KMS-11 (cell line): Measurements from ENCODE around the gene TMEM184A.

Source experiments
- H2AFZ ChIP-seq: fragments of 200-600 bp; sonication (generic); 2 replicates; pipeline ENCODE4 v1.6.1; 2016; ENCODE audit warnings: antibody characterized with exemption, mixed run types, low read depth
- H3K27ac ChIP-seq: fragments of 200-600 bp; sonication (generic); 2 replicates; pipeline ENCODE4 v1.6.1; 2016; ENCODE audit warnings: mild to moderate bottlenecking, mixed run types
- H3K27me3 ChIP-seq: fragments of 200-600 bp; sonication (generic); 2 replicates; pipeline ENCODE4 v1.6.1; 2017; ENCODE audit warnings: mild to moderate bottlenecking, low read depth, mixed run types, moderate library complexity; ENCODE audit not compliant: insufficient read depth
- H3K36me3 ChIP-seq: fragments of 200-600 bp; sonication (generic); 2 replicates; pipeline ENCODE4 v1.6.1; 2017; ENCODE audit warnings: mild to moderate bottlenecking, mixed run types; ENCODE audit not compliant: insufficient read depth
- H3K4me1 ChIP-seq: fragments of 200-600 bp; sonication (generic); 2 replicates; pipeline ENCODE4 v1.6.1; 2016; ENCODE audit warnings: mild to moderate bottlenecking, low read depth, mixed run types; ENCODE audit not compliant: poor library complexity, severe bottlenecking
- H3K4me2 ChIP-seq: fragments of 200-600 bp; sonication (generic); 2 replicates; pipeline ENCODE4 v1.7.0; 2016; ENCODE audit warnings: mild to moderate bottlenecking, mixed run types
- H3K4me3 ChIP-seq: fragments of 200-600 bp; sonication (generic); IDR thresholded peaks from 2 replicates; pipeline ENCODE4 v1.6.1; 2017; ENCODE audit warnings: low read depth, low read length, mixed read lengths; ENCODE audit not compliant: insufficient read depth
- H3K79me2 ChIP-seq: fragments of 200-600 bp; sonication (generic); 2 replicates; pipeline ENCODE4 v1.6.1; 2016; ENCODE audit warnings: low read depth, mixed run types; ENCODE audit not compliant: insufficient read depth
- H3K9ac ChIP-seq: fragments of 200-600 bp; sonication (generic); 2 replicates; pipeline ENCODE4 v1.6.1; 2016; ENCODE audit warnings: mild to moderate bottlenecking, mixed run types
- H4K20me1 ChIP-seq: fragments of 200-600 bp; sonication (generic); 2 replicates; pipeline ENCODE4 v1.6.1; 2016; ENCODE audit warnings: mild to moderate bottlenecking, mixed run types; ENCODE audit not compliant: insufficient read depth
- CTCF ChIP-seq: fragments of 200-600 bp; sonication (generic); conservative IDR thresholded peaks from 2 replicates; pipeline ENCODE4 v1.6.1; 2017; ENCODE audit warnings: low read depth, mild to moderate bottlenecking, antibody characterized with exemption, low read length, moderate library complexity, mixed read lengths

Gene TMEM184A

GRCh38 chr7:1601956-1602355, 46.0 kb upstream of the TMEM184A start:
- Histone ChIP-seq H3K4me3 (no peak overlapping the region), H3K79me2 (no peaks in the 10 kb centered on the region), H3K36me3 (no peaks in the 10 kb centered on the region), H3K4me2 (no peak overlapping the region), H3K27ac (no peak overlapping the region), H3K27me3 (peaks cover 93% of the 10 kb centered on the region), H2AFZ (no peak overlapping the region; the same call in 1 of the 2 replicates), H4K20me1 (no peaks in the 10 kb centered on the region), H3K4me1 (no peaks in the 10 kb centered on the region), H3K9ac (no peak overlapping the region)
- no peak for TF ChIP-seq CTCF

GRCh38 chr7:1599640-1600395, 43.8 kb upstream of the TMEM184A start:
- Histone ChIP-seq H2AFZ (no peak overlapping the region), H4K20me1 (no peaks in the 10 kb centered on the region)
- TF ChIP-seq CTCF, result no peak

DNA sequence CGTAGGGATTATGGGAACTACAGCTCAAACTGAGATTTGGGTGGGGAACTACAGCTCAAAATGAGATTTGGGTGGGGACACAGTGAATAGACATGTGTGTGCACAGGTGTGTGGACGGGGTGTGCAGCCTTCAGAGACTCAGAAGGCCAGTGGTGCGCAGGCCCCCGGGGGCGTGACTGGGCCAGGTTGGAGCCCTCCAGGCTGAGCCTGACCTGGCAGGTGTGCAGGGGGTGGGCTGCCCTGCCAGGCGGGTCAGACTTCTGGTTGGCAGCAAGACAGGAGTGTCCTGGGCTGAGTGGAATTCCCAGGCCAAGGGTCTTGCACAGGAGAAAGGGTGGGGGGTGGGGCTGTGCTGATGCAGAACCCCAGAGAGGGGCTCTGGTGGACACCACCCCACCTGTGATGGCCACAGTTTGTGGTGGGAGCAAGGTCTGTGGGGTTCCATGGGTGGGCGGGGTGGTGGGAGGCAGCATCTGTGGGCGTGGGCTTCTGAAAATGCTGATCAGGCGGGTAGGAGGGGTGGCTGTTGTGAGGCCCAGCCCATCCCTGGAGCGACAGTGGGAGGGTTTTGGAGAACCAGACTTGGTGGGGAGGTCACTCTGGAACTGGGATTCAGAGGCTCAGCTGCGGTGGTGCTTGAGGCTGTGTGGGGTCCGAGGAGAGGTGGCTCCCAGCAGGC, 43.1 kb upstream of the TMEM184A start:
- H3K4me3 ChIP-seq, result no peak overlapping the region
- H3K36me3 ChIP-seq, result no peaks in the 10 kb centered on the region
- H3K4me1 ChIP-seq, result no peaks in the 10 kb centered on the region
- H3K79me2 ChIP-seq, result no peaks in the 10 kb centered on the region
- no peaks in the 10 kb centered on the region for H4K20me1 ChIP-seq
- no peak for TF ChIP-seq CTCF
- H3K9ac ChIP-seq, result no peak overlapping the region
- H3K27me3 ChIP-seq, result peaks cover 92% of the 10 kb centered on the region
- no peak overlapping the region for H3K4me2 ChIP-seq
- H3K27ac ChIP-seq, result no peak overlapping the region
- no peak overlapping the region for H2AFZ ChIP-seq

More at GRCh38 chr7:1599640-1600395, 43.8 kb upstream of the TMEM184A start:
- Histone ChIP-seq H3K4me3 (no peak overlapping the region), H3K9ac (no peak overlapping the region), H3K36me3 (no peaks in the 10 kb centered on the region), H3K4me2 (no peak overlapping the region), H3K27ac (no peak overlapping the region), H3K27me3 (peaks cover 97% of the 10 kb centered on the region), H3K79me2 (no peaks in the 10 kb centered on the region), H3K4me1 (no peaks in the 10 kb centered on the region)

GRCh38 chr7:1598286-1598685, 42.3 kb upstream of the TMEM184A start:
- H3K27me3 ChIP-seq, result peaks cover 86% of the 10 kb centered on the region
- no peaks in the 10 kb centered on the region for H3K36me3 ChIP-seq
- TF ChIP-seq CTCF, result no peak
- no peaks in the 10 kb centered on the region for H3K79me2 ChIP-seq
- H3K4me2 ChIP-seq, result no peak overlapping the region
- no peak overlapping the region for H3K9ac ChIP-seq
- H3K4me3 ChIP-seq, result no peak overlapping the region
- no peaks in the 10 kb centered on the region for H4K20me1 ChIP-seq
- H2AFZ ChIP-seq, result no peak overlapping the region
- no peaks in the 10 kb centered on the region for H3K4me1 ChIP-seq
- no peak overlapping the region for H3K27ac ChIP-seq
